DMS114 treated with DMSO at 0.1 percent for 48 hours (cell line): ENCODE measurements around the gene EIF4E3.

Experiments
- DNase-seq: peaks from one replicate; lab custom pipeline; 2025; ENCODE audit not compliant: unreplicated experiment; lab: John Stamatoyannopoulos, UW

EIF4E3 gene

GRCh38 chr3:71651625-71652024 lies 73.6 kb downstream of the EIF4E3 start:
- no peak for DNase-seq

GRCh38 chr3:71650372-71650771 lies 74.8 kb downstream of the EIF4E3 start:
- no peak for DNase-seq

- no peak for DNase-seq
Observed at GRCh38 chr3:71649757-71650156, 75.4 kb downstream of the EIF4E3 start.

GRCh38 chr3:71647751-71648150 lies 77.5 kb downstream of the EIF4E3 start:
- DNase-seq, result no peak

- DNase-seq, result no peak
Observed at GRCh38 chr3:71646971-71647370, 78.2 kb downstream of the EIF4E3 start.

- no peak for DNase-seq
Observed at GRCh38 chr3:71645140-71645539, 80.1 kb downstream of the EIF4E3 start.

GRCh38 chr3:71641674-71642073 lies 83.5 kb downstream of the EIF4E3 start:
- no peak for DNase-seq

GRCh38 chr3:71640331-71640983 lies 84.7 kb downstream of the EIF4E3 start:
- DNase-seq, result no peak

- no peak for DNase-seq
Observed at GRCh38 chr3:71636482-71636881, 88.7 kb downstream of the EIF4E3 start.

GRCh38 chr3:71636001-71636400 lies 89.2 kb downstream of the EIF4E3 start:
- DNase-seq, result no peak

GRCh38 chr3:71634671-71635070 lies 90.5 kb downstream of the EIF4E3 start:
- no peak for DNase-seq

GRCh38 chr3:71629711-71630110 lies 95.5 kb downstream of the EIF4E3 start:
- DNase-seq, result no peak

GRCh38 chr3:71629289-71629688 lies 95.9 kb downstream of the EIF4E3 start:
- no peak for DNase-seq

GRCh38 chr3:71628522-71628921 lies 96.7 kb downstream of the EIF4E3 start:
- DNase-seq, result no peak

GRCh38 chr3:71625676-71626075 lies 99.5 kb downstream of the EIF4E3 start:
- DNase-seq, result no peak
